SU-DHL-6 (cell line): ENCODE measurements around the gene DRD3.
A peak's percentile ranks its signal among the peaks of the same experiment; 100 is the strongest.

Source experiments
- H2AFZ ChIP-seq: fragments of 200-600 bp; sonication (generic); 2 replicates; pipeline ENCODE4 v1.6.1; 2014; ENCODE audit warnings: low read depth, mild to moderate bottlenecking, moderate library complexity, mixed read lengths, antibody characterized with exemption, low read length; ENCODE audit not compliant: severe bottlenecking
- H3F3A ChIP-seq: fragments of 200-600 bp; shearing (Covaris generic); 2 replicates; pipeline ENCODE4 v1.6.0; 2016; ENCODE audit warnings: antibody characterized with exemption, mild to moderate bottlenecking; ENCODE audit not compliant: insufficient read depth
- H3K27ac ChIP-seq: fragments of 200-600 bp; sonication (generic); 2 replicates; pipeline ENCODE4 v1.5.1; 2016; ENCODE audit warnings: low read depth, mild to moderate bottlenecking, low read length, moderate library complexity, mixed read lengths
- H3K27me3 ChIP-seq: fragments of 200-600 bp; sonication (generic), shearing (Covaris generic); 2 replicates; pipeline ENCODE4 v1.6.0; 2014; ENCODE audit warnings: mild to moderate bottlenecking, low read length
- H3K36me3 ChIP-seq: fragments of 200-600 bp; sonication (generic); 2 replicates; pipeline ENCODE4 v1.6.1; 2014; ENCODE audit warnings: mild to moderate bottlenecking, low read length, mixed read lengths
- H3K4me2 ChIP-seq: fragments of 300-600, 200-600 bp; shearing (Covaris generic), sonication (generic); 2 replicates; pipeline ENCODE4 v1.6.0; 2014; ENCODE audit warnings: low read length, low read depth, mild to moderate bottlenecking; ENCODE audit not compliant: poor library complexity, severe bottlenecking
- H3K4me3 ChIP-seq: fragments of 200-600 bp; sonication (generic); 2 replicates; pipeline ENCODE4 v1.5.1; 2014; ENCODE audit warnings: antibody characterized with exemption, low read length, mild to moderate bottlenecking, mixed read lengths; ENCODE audit not compliant: insufficient read depth, poor library complexity, severe bottlenecking
- H3K79me2 ChIP-seq: fragments of 200-600 bp; sonication (generic); 2 replicates; pipeline ENCODE4 v1.6.1; 2014; ENCODE audit warnings: mild to moderate bottlenecking, low read length, moderate library complexity; ENCODE audit not compliant: insufficient read depth
- H3K9ac ChIP-seq: fragments of 200-600 bp; sonication (generic); 2 replicates; pipeline ENCODE4 v1.7.0; 2014; ENCODE audit warnings: mild to moderate bottlenecking, low read length
- H3K9me2 ChIP-seq: fragments of 200-600 bp; sonication (generic); replicated peaks from 2 replicates; pipeline ENCODE4 v1.6.1; 2014; ENCODE audit warnings: low read length; ENCODE audit not compliant: insufficient read depth
- H3K9me3 ChIP-seq: fragments of 200-600 bp; sonication (generic); 2 replicates; pipeline ENCODE4 v1.6.1; 2014; ENCODE audit warnings: low read length, mixed read lengths; ENCODE audit not compliant: insufficient read depth
- H4K20me1 ChIP-seq: fragments of 200-600 bp; sonication (generic); 2 replicates; pipeline ENCODE4 v1.6.1; 2014; ENCODE audit warnings: low read depth, mild to moderate bottlenecking, antibody characterized with exemption, low read length, moderate library complexity, mixed read lengths
- CTCF ChIP-seq: fragments of 200-600 bp; sonication (generic); IDR thresholded peaks from one replicate; pipeline ENCODE4 v1.5.1; 2017; ENCODE audit warnings: antibody characterized with exemption, mild to moderate bottlenecking, low read length, moderate library complexity; ENCODE audit not compliant: insufficient read depth, poor library complexity, severe bottlenecking
- EZH2phosphoT487 ChIP-seq: fragments of 200-600 bp; sonication (generic), shearing (Covaris generic); conservative IDR thresholded peaks from 2 replicates; pipeline ENCODE4 v1.6.1; 2018; ENCODE audit warnings: mild to moderate bottlenecking, antibody characterized with exemption, low read length, moderate library complexity, mixed read lengths

The DRD3 gene

GRCh38 chr3:114192136-114192535 lies 13.3 kb upstream of the DRD3 start:
- TF ChIP-seq EZH2phosphoT487 = no peak
- H3K4me3 ChIP-seq = no peak overlapping the region

GRCh38 chr3:114186501-114186900 lies 7.6 kb upstream of the DRD3 start:
- TF ChIP-seq EZH2phosphoT487 (no peak), CTCF (no peak)
- Histone ChIP-seq H3K27ac (no peak overlapping the region), H3K36me3 (no peaks in the 10 kb centered on the region; the same call in 1 of the 2 replicates), H3F3A (no peaks in the 10 kb centered on the region), H2AFZ (no peak overlapping the region), H3K4me2 (no peak overlapping the region), H3K9me3 (no peaks in the 10 kb centered on the region), H3K4me3 (no peak overlapping the region), H3K9ac (no peak overlapping the region), H4K20me1 (no peaks in the 10 kb centered on the region), H3K27me3 (no peaks in the 10 kb centered on the region), H3K9me2 (no peaks in the 10 kb centered on the region), H3K79me2 (no peaks in the 10 kb centered on the region)

More at GRCh38 chr3:114192136-114192535, 13.3 kb upstream of the DRD3 start:
- Histone ChIP-seq H3K9me3 (no peaks in the 10 kb centered on the region), H3K36me3 (no peaks in the 10 kb centered on the region), H3K79me2 (no peaks in the 10 kb centered on the region), H3K27me3 (no peaks in the 10 kb centered on the region), H3F3A (no peaks in the 10 kb centered on the region), H3K9me2 (no peaks in the 10 kb centered on the region), H3K4me2 (no peak overlapping the region), H4K20me1 (no peaks in the 10 kb centered on the region), H2AFZ (no peak overlapping the region), H3K9ac (no peak overlapping the region), H3K27ac (no peak overlapping the region)

GRCh38 chr3:114179575-114179974 lies 723 bp upstream of the DRD3 start:
- Histone ChIP-seq H3K9me3 (no peaks in the 10 kb centered on the region), H4K20me1 (no peaks in the 10 kb centered on the region), H3K27me3 (no peaks in the 10 kb centered on the region), H3K9ac (no peak overlapping the region), H2AFZ (no peak overlapping the region), H3K27ac (no peak overlapping the region), H3K9me2 (no peaks in the 10 kb centered on the region), H3K4me2 (no peak overlapping the region), H3K79me2 (no peaks in the 10 kb centered on the region), H3F3A (no peaks in the 10 kb centered on the region), H3K36me3 (no peaks in the 10 kb centered on the region), H3K4me3 (no peak overlapping the region)
- TF ChIP-seq EZH2phosphoT487 (no peak), CTCF (peak; percentile 33)

- no peaks in the 10 kb centered on the region for H3F3A ChIP-seq
- H3K9me3 ChIP-seq = no peaks in the 10 kb centered on the region
- H3K9me2 ChIP-seq = no peaks in the 10 kb centered on the region
- H3K36me3 ChIP-seq = no peaks in the 10 kb centered on the region
- no peaks in the 10 kb centered on the region for H4K20me1 ChIP-seq
- no peaks in the 10 kb centered on the region for H3K27me3 ChIP-seq
- no peak overlapping the region for H3K4me2 ChIP-seq
- no peak overlapping the region for H3K27ac ChIP-seq
- no peak overlapping the region for H2AFZ ChIP-seq
- H3K79me2 ChIP-seq = no peaks in the 10 kb centered on the region
- no peak overlapping the region for H3K4me3 ChIP-seq
- TF ChIP-seq CTCF (no peak), EZH2phosphoT487 (no peak)
- H3K9ac ChIP-seq = no peak overlapping the region
Observed at GRCh38 chr3:114176890-114177289, 2.0 kb downstream of the DRD3 start.
